Liver (tissue), 9 donors: ENCODE measurements around the gene ZDHHC5. TPM values are rescaled to one million over a fixed set of nuclear protein-coding genes. Genes with fewer than 3 reads are reported as not detected.

Source experiments
- DNase-seq: peaks from one replicate; pipeline ENCODE4 v3.0.0-alpha.2; 2017; ENCODE audit warnings: low spot score
- H3K27ac ChIP-seq, 2 donors: one replicate each; pipeline ENCODE4 v1.7.0; 2013; ENCODE audit warnings: inconsistent platforms in 2 of 2, low read length in 2 of 2, control low read depth in 1 of 2, low read depth in 1 of 2, mild to moderate bottlenecking in 1 of 2
- H3K27me3 ChIP-seq, 4 donors: one replicate each; pipeline versions ENCODE4 v1.6.1 to v1.7.0; 2013; ENCODE audit warnings: low read length in 3 of 4, inconsistent platforms in 1 of 4, mild to moderate bottlenecking in 1 of 4, moderate library complexity in 1 of 4; ENCODE audit not compliant: control insufficient read depth in 4 of 4, insufficient read depth in 4 of 4
- H3K36me3 ChIP-seq, 4 donors: one replicate each; pipeline versions ENCODE4 v1.6.1 to v1.7.0; 2013; ENCODE audit warnings: low read length in 3 of 4, mild to moderate bottlenecking in 3 of 4, low read depth in 1 of 4, moderate library complexity in 1 of 4; ENCODE audit not compliant: control insufficient read depth in 4 of 4, insufficient read depth in 3 of 4
- H3K4me1 ChIP-seq, 4 donors: one replicate each; pipeline versions ENCODE4 v1.6.1 to v1.7.0; 2013; ENCODE audit warnings: low read length in 3 of 4, mild to moderate bottlenecking in 3 of 4, moderate library complexity in 1 of 4; ENCODE audit not compliant: control insufficient read depth in 4 of 4, insufficient read depth in 4 of 4
- H3K4me3 ChIP-seq, 3 donors: one replicate each; pipeline versions ENCODE4 v1.6.1 to v1.7.0; 2013; ENCODE audit warnings: low read length in 3 of 3, control low read depth in 1 of 3, low read depth in 1 of 3, mild to moderate bottlenecking in 1 of 3
- H3K9ac ChIP-seq, 2 donors: one replicate each; pipeline ENCODE4 v1.7.0; 2013; ENCODE audit warnings: low read length in 2 of 2, mild to moderate bottlenecking in 2 of 2, moderate library complexity in 2 of 2, control low read depth in 1 of 2, low read depth in 1 of 2
- H3K9me3 ChIP-seq, 4 donors: one replicate each; pipeline versions ENCODE4 v1.6.1 to v1.7.0; 2013; ENCODE audit warnings: low read length in 3 of 4; ENCODE audit not compliant: control insufficient read depth in 4 of 4
- ATF3 ChIP-seq: IDR thresholded peaks from 2 replicates; pipeline ENCODE4 v1.6.1; 2016; ENCODE audit warnings: antibody characterized with exemption
- CTCF ChIP-seq: fragments of 150-350 bp; IDR thresholded peaks from 2 replicates; pipeline ENCODE4 v1.5.1; 2017; ENCODE audit warnings: improper control_type of control experiment, low read depth, low read length; ENCODE audit not compliant: missing input control
- EGR1 ChIP-seq, 2 donors: IDR thresholded peaks; 2 replicates each; pipeline ENCODE4 v1.6.1; 2016 to 2018; ENCODE audit warnings: antibody characterized with exemption in 2 of 2, low read depth in 2 of 2
- FOXA1 ChIP-seq: IDR thresholded peaks from 2 replicates; pipeline ENCODE4 v1.6.1; 2016; ENCODE audit warnings: antibody characterized with exemption
- FOXA2 ChIP-seq: IDR thresholded peaks from 2 replicates; pipeline ENCODE4 v1.6.1; 2016; ENCODE audit warnings: antibody characterized with exemption
- GABPA ChIP-seq, 2 donors: IDR thresholded peaks in 1 of 2; conservative IDR thresholded peaks in 1 of 2; 2 replicates each; pipeline ENCODE4 v1.6.1; 2016; ENCODE audit warnings: antibody characterized with exemption in 2 of 2, mild to moderate bottlenecking in 1 of 2, moderate library complexity in 1 of 2
- HNF4A ChIP-seq, 2 donors: conservative IDR thresholded peaks; 2 replicates each; pipeline ENCODE4 v1.6.1; 2016; ENCODE audit warnings: antibody characterized with exemption in 2 of 2, mild to moderate bottlenecking in 2 of 2
- HNF4G ChIP-seq: IDR thresholded peaks from 2 replicates; pipeline ENCODE4 v1.6.1; 2016; ENCODE audit warnings: antibody characterized with exemption
- JUND ChIP-seq, 2 donors: IDR thresholded peaks; 2 replicates each; pipeline ENCODE4 v1.6.1; 2016; ENCODE audit warnings: antibody characterized with exemption in 2 of 2
- MAX ChIP-seq: IDR thresholded peaks from 2 replicates; pipeline ENCODE4 v1.6.1; 2016; ENCODE audit warnings: antibody characterized with exemption
- NR2F2 ChIP-seq: IDR thresholded peaks from 2 replicates; pipeline ENCODE4 v1.6.1; 2016; ENCODE audit warnings: antibody characterized with exemption
- RAD21 ChIP-seq, 2 donors: IDR thresholded peaks; 2 replicates each; pipeline ENCODE4 v1.6.1; 2016; ENCODE audit warnings: antibody characterized with exemption in 2 of 2, mild to moderate bottlenecking in 2 of 2
- REST ChIP-seq: IDR thresholded peaks from 2 replicates; pipeline ENCODE4 v1.6.1; 2016; ENCODE audit warnings: antibody characterized with exemption, mild to moderate bottlenecking
- RXRA ChIP-seq, 2 donors: IDR thresholded peaks; 2 replicates each; pipeline ENCODE4 v1.6.1; 2017 to 2018; ENCODE audit warnings: antibody characterized with exemption in 2 of 2, mild to moderate bottlenecking in 1 of 2
- SP1 ChIP-seq: IDR thresholded peaks from 2 replicates; pipeline ENCODE4 v1.6.1; 2018; ENCODE audit warnings: antibody characterized with exemption, mild to moderate bottlenecking
- TAF1 ChIP-seq: conservative IDR thresholded peaks from 2 replicates; pipeline ENCODE4 v1.6.1; 2016; ENCODE audit warnings: antibody characterized with exemption, mild to moderate bottlenecking
- YY1 ChIP-seq: IDR thresholded peaks from 2 replicates; pipeline ENCODE4 v1.6.1; 2016; ENCODE audit warnings: antibody characterized with exemption, mild to moderate bottlenecking
- ZBTB33 ChIP-seq: IDR thresholded peaks from 2 replicates; pipeline ENCODE4 v1.6.1; 2016; ENCODE audit warnings: antibody characterized with exemption
- WGBS: extraction: QIAGEN DNeasy Blood & Tissue Kit; methylation state at CpG from one replicate; pipeline ENCODE4 v1.1.7; 2013; 5-methylcytosine and 5-hydroxymethylcytosine counted together
- polyA plus RNA-seq, 2 donors: library from polyadenylated mRNA; stranded (reverse) in 1 of 2; unstranded in 1 of 2; fragments of 200-250 nt in 1 of 2; fragments of >200 nt in 1 of 2; fragmentation: Nextera tagmentation in 1 of 2; extraction: Ambion mirVana in 1 of 2; gene quantifications; one replicate each; pipeline versions ENCODE4 v1.2.1 to v1.2.3, GENCODE V29; 2013 to 2015
- total RNA-seq, 2 donors: library from RNA; depleted of rRNA; stranded (reverse); fragments of >200 nt; gene quantifications; one replicate each; pipeline ENCODE4 v1.2.3, GENCODE V29; 2014
- donor health status: healthy.
- donor health status: healthy.
- donor health status: healthy.
- donor health status: healthy.
- donor health status: healthy.

ZDHHC5 gene
- total and polyA plus RNA-seq, 4 donors = 7.2 to 31.4 (median 26.1) TPM

GRCh38 chr11:57640068-57640800 is 27.7 kb upstream of the ZDHHC5 start:
- Histone ChIP-seq H3K36me3 (no peaks in the 10 kb centered on the region), H3K4me3 (no peak overlapping the region), H3K4me1 (peaks cover 13 to 45% (median 23%) of the 10 kb centered on the region in 4 donors), H3K9me3 (no peaks in the 10 kb centered on the region), H3K27ac (peak overlapping the region; percentile 61 to 67), H3K9ac (peak overlapping the region in 1 of 2 donors; percentile 17), H3K27me3 (no peaks in the 10 kb centered on the region)
- 60% methylated on average over 9 of the region's 9 CpGs for WGBS
- TF ChIP-seq SP1 (no peak), RAD21 (IDR thresholded peaks at IDR 0.05) (no peak), CTCF (no peak), TAF1 (no peak), REST (no peak), ZBTB33 (no peak), MAX (no peak), NR2F2 (no peak), FOXA1 (no peak), ATF3 (no peak), HNF4A (conservative IDR thresholded peaks at IDR 0.05) (no peak), YY1 (no peak), FOXA2 (no peak), HNF4G (no peak), EGR1 (IDR thresholded peaks at IDR 0.05; ENCODE audit: low read depth in 2 of 2) (no peak), JUND (IDR thresholded peaks at IDR 0.05) (no peak), RXRA (IDR thresholded peaks at IDR 0.05) (no peak), GABPA (IDR thresholded peaks at IDR 0.05 in 1 of 2, conservative IDR thresholded peaks at IDR 0.05 in 1 of 2) (no peak)
- DNase-seq = no peak
